IMR-90 (cell line): ENCODE measurements around the gene SAA1. TPM values are rescaled to one million over a fixed set of nuclear protein-coding genes. Genes with fewer than 3 reads are reported as not detected.

Source experiments
- ATAC-seq: fragments of 200-7000 bp; cut with Tn5 transposase; 2 replicates; pipeline ENCODE4 v1.9.1; 2020; ENCODE audit warnings: low read depth, mild to moderate bottlenecking, moderate library complexity
- BruUV-seq: library from RNA; stranded (reverse); fragments of 400-500 nt; replicated peaks from 2 replicates; lab custom pipeline; 2021; lab: Mats Ljungman, UMichigan
- CTCF ChIA-PET: fragments of 300-600 bp; formaldehyde crosslinking; extraction: SDS; loops from one replicate; lab custom pipeline; 2021; ENCODE audit warnings: antibody characterized with exemption; lab: Yijun Ruan, JAX
- POLR2A ChIA-PET: fragments of 300-600 bp; sonication (Branson Sonifier 250); formaldehyde crosslinking; loops from one replicate; lab custom pipeline; 2022; ENCODE audit warnings: antibody characterized with exemption; ENCODE audit not compliant: unreplicated experiment; lab: Charles Lee
- DNase-seq: peaks from one replicate; pipeline ENCODE4 v3.0.0; 2013
- H2AFZ ChIP-seq: replicated peaks from 2 replicates; pipeline ENCODE3; 2013; ENCODE audit warnings: low read length, mild to moderate bottlenecking; ENCODE audit not compliant: poor library complexity
- H2AK5ac ChIP-seq: 2 replicates; pipeline ENCODE4 v1.6.1; 2013; ENCODE audit warnings: low read depth, low read length, inconsistent platforms
- H2AK9ac ChIP-seq: replicated peaks from 2 replicates; pipeline ENCODE3; 2013; ENCODE audit warnings: mild to moderate bottlenecking, low read depth, low read length, moderate library complexity; ENCODE audit not compliant: poor library complexity
- H2BK120ac ChIP-seq: 2 replicates; pipeline ENCODE4 v1.6.1; 2013; ENCODE audit warnings: low read depth, low read length, inconsistent platforms
- H2BK15ac ChIP-seq: 3 replicates; pipeline ENCODE4 v1.6.1; 2013; ENCODE audit warnings: low read depth, low read length, inconsistent platforms
- H2BK20ac ChIP-seq: 2 replicates; pipeline ENCODE4 v1.6.1; 2013; ENCODE audit warnings: low read depth, mild to moderate bottlenecking, inconsistent platforms, low read length, moderate library complexity
- H2BK5ac ChIP-seq: 2 replicates; pipeline ENCODE4 v1.6.1; 2013; ENCODE audit warnings: mild to moderate bottlenecking, low read depth, low read length, inconsistent platforms; ENCODE audit not compliant: poor library complexity, severe bottlenecking
- H3K14ac ChIP-seq: replicated peaks from 2 replicates; pipeline ENCODE4 v1.6.1; 2013; ENCODE audit warnings: low read depth, low read length, inconsistent platforms
- H3K18ac ChIP-seq: 2 replicates; pipeline ENCODE4 v1.6.1; 2013; ENCODE audit warnings: low read depth, low read length, control low read depth
- H3K23ac ChIP-seq: 2 replicates; pipeline ENCODE4 v1.6.1; 2013; ENCODE audit warnings: low read depth, low read length, inconsistent platforms
- H3K27ac ChIP-seq: 2 replicates; pipeline ENCODE4 v1.5.1; 2013; ENCODE audit warnings: mild to moderate bottlenecking, control low read depth, low read length; ENCODE audit not compliant: insufficient read depth
- H3K27me3 ChIP-seq: 2 replicates; pipeline ENCODE4 v1.6.1; 2013; ENCODE audit warnings: low read length; ENCODE audit not compliant: control insufficient read depth, insufficient read depth
- H3K36me3 ChIP-seq: 2 replicates; pipeline ENCODE4 v1.6.1; 2013; ENCODE audit warnings: low read length, mixed read lengths; ENCODE audit not compliant: control insufficient read depth, insufficient read depth
- H3K4ac ChIP-seq: 2 replicates; pipeline ENCODE4 v1.6.1; 2013; ENCODE audit warnings: low read depth, low read length, inconsistent platforms
- H3K4me1 ChIP-seq: 2 replicates; pipeline ENCODE4 v1.6.1; 2013; ENCODE audit warnings: low read length, mixed read lengths; ENCODE audit not compliant: control insufficient read depth, insufficient read depth
- H3K4me2 ChIP-seq: 2 replicates; pipeline ENCODE4 v1.6.1; 2013; ENCODE audit warnings: low read depth, mild to moderate bottlenecking, control low read depth, low read length, moderate library complexity
- H3K4me3 ChIP-seq: 2 replicates; pipeline ENCODE4 v1.5.1; 2013; ENCODE audit warnings: low read depth, mild to moderate bottlenecking, control low read depth, low read length, moderate library complexity; ENCODE audit not compliant: insufficient read depth
- H3K56ac ChIP-seq: 2 replicates; pipeline ENCODE4 v1.6.1; 2013; ENCODE audit warnings: low read length, inconsistent platforms; ENCODE audit not compliant: insufficient read depth; ENCODE audit errors: extremely low read depth
- H3K79me1 ChIP-seq, 2 experiments: 2 replicates each; pipeline ENCODE4 v1.6.1; 2013; ENCODE audit warnings: low read length in 2 of 2, inconsistent platforms in 1 of 2, low read depth in 1 of 2
- H3K9ac ChIP-seq: 2 replicates; pipeline ENCODE4 v1.6.1; 2013; ENCODE audit warnings: low read depth, low read length, control low read depth
- H3K9me1 ChIP-seq: 2 replicates; pipeline ENCODE4 v1.6.1; 2013; ENCODE audit warnings: low read length, inconsistent platforms; ENCODE audit not compliant: insufficient read depth
- H3K9me3 ChIP-seq: 2 replicates; pipeline ENCODE4 v1.6.1; 2013; ENCODE audit warnings: low read length; ENCODE audit not compliant: control insufficient read depth, insufficient read depth
- H4K20me1 ChIP-seq: 2 replicates; pipeline ENCODE4 v1.6.1; 2013; ENCODE audit warnings: low read length, inconsistent platforms; ENCODE audit not compliant: insufficient read depth
- H4K5ac ChIP-seq: 2 replicates; pipeline ENCODE4 v1.6.1; 2013; ENCODE audit warnings: mild to moderate bottlenecking, low read depth, low read length, control low read depth
- H4K8ac ChIP-seq, 2 experiments: 2 replicates each; pipeline ENCODE4 v1.6.1; 2013; ENCODE audit warnings: low read depth in 2 of 2, low read length in 2 of 2, control low read depth in 1 of 2, inconsistent platforms in 1 of 2
- H4K91ac ChIP-seq: 2 replicates; pipeline ENCODE4 v1.6.1; 2013; ENCODE audit warnings: low read depth, low read length, inconsistent platforms; ENCODE audit not compliant: insufficient read depth
- CEBPB ChIP-seq: IDR thresholded peaks from 2 replicates; pipeline ENCODE4 v1.6.1; 2012; ENCODE audit warnings: low read depth, low read length, improper control_type of control experiment
- FOS ChIP-seq: fragments of 150-350 bp; IDR thresholded peaks from 2 replicates; pipeline ENCODE4 v1.6.1; 2016; ENCODE audit warnings: low read depth, low read length
- MAFK ChIP-seq: IDR thresholded peaks from 2 replicates; pipeline ENCODE4 v1.6.1; 2012; ENCODE audit warnings: low read depth, low read length, improper control_type of control experiment
- MXI1 ChIP-seq: IDR thresholded peaks from 2 replicates; pipeline ENCODE4 v1.6.1; 2012; ENCODE audit warnings: low read depth, mild to moderate bottlenecking, low read length, moderate library complexity, borderline replicate concordance
- RCOR1 ChIP-seq: IDR thresholded peaks from 2 replicates; pipeline ENCODE4 v1.6.1; 2012; ENCODE audit warnings: mild to moderate bottlenecking, low read length, improper control_type of control experiment; ENCODE audit not compliant: insufficient replicate concordance
- SMC3 ChIP-seq: fragments of 150-350 bp; IDR thresholded peaks from 2 replicates; pipeline ENCODE4 v1.6.1; 2016; ENCODE audit warnings: low read depth, mild to moderate bottlenecking, antibody characterized with exemption, low read length, moderate library complexity
- WGBS, 2 experiments: methylation state at CpG; one replicate each; pipeline versions ENCODE4 v1.1.5 to v1.1.7; 2013; ENCODE audit warnings: missing lambda C conversion rate in 2 of 2; ENCODE audit not compliant: insufficient read length in 1 of 2; ENCODE audit errors: extremely low coverage in 2 of 2; 5-methylcytosine and 5-hydroxymethylcytosine counted together
- dilution Hi-C: fragments of 300-500 bp; cut with HindIII; formaldehyde crosslinking; loops from one replicate; pipeline ENCODE4 v1.14.3; 2018; ENCODE audit warnings: low sequenced_read_pairs; ENCODE audit not compliant: unreplicated experiment
- in situ Hi-C: fragments of 300-500 bp; cut with MboI; formaldehyde crosslinking; loops from 3 replicates; pipeline ENCODE4 v1.14.3; 2019; ENCODE audit warnings: low sequenced_read_pairs, inconsistent platforms, mixed read lengths
- intact Hi-C: fragments of 100-400 bp; cut with micrococcal nuclease; formaldehyde crosslinking; loops from 2 replicates; pipeline ENCODE4 v1.10.0; 2022
- polyA plus RNA-seq, 3 experiments: library from polyadenylated mRNA; depleted of rRNA; stranded (reverse); fragments of >200 nt; gene quantifications; 2 replicates each; pipeline ENCODE4 v1.2.3, GENCODE V29; 2012; ENCODE audit warnings: low replicate concordance in 1 of 3
- total RNA-seq: library from RNA; depleted of rRNA; stranded (reverse); fragments of >200 nt; gene quantifications from 2 replicates; pipeline ENCODE4 v1.2.3, GENCODE V29; 2012

The SAA1 gene
- total and polyA plus RNA-seq, 2 of the 4 experiments (the other 2 are of a cell fraction), result not detected

- H4K20me1 ChIP-seq, result no peaks in the 10 kb centered on the region
- no peak overlapping the region for H2BK20ac ChIP-seq
- H3K4me2 ChIP-seq, result no peak overlapping the region
- H3K9me3 ChIP-seq, result no peaks in the 10 kb centered on the region
- no peak overlapping the region for H2AK5ac ChIP-seq
- H3K79me1 ChIP-seq, result no peaks in the 10 kb centered on the region
- no peak for ATAC-seq
- no peak overlapping the region for H2BK15ac ChIP-seq
- H3K14ac ChIP-seq, result no peak overlapping the region
- H3K56ac ChIP-seq, result no peak overlapping the region
- ChIA-PET CTCF (interaction anchor here (0.7 kb wide), 1 partner anchor 58 kb away, joined by 4 read pairs; no protein-coding TSS in a partner anchor), POLR2A (no interaction called here)
- H3K18ac ChIP-seq, result no peak overlapping the region
- no peak overlapping the region for H3K9ac ChIP-seq
- H3K9me1 ChIP-seq, result no peaks in the 10 kb centered on the region
- H4K8ac ChIP-seq, result no peak overlapping the region
- WGBS, 2 experiments, result 100% methylated on average over 1 of the region's 3 CpGs
- no peaks in the 10 kb centered on the region for H3K4me1 ChIP-seq
- no peak for TF ChIP-seq RCOR1
- TF ChIP-seq MXI1, result no peak
- TF ChIP-seq CEBPB, result no peak
- no peak for TF ChIP-seq MAFK
- no peak for TF ChIP-seq SMC3
- TF ChIP-seq FOS, result no peak
- no TSS peak for BruUV-seq
- H4K91ac ChIP-seq, result no peak overlapping the region
- intact Hi-C loops, result no loop called here
- no peak overlapping the region for H3K4me3 ChIP-seq
- no peak overlapping the region for H2BK5ac ChIP-seq
- no peak overlapping the region for H2AK9ac ChIP-seq
- H3K36me3 ChIP-seq, result no peaks in the 10 kb centered on the region
- H3K23ac ChIP-seq, result no peak overlapping the region
- no peak overlapping the region for H3K27ac ChIP-seq
- in situ Hi-C loops, result no loop called here
- H4K5ac ChIP-seq, result no peak overlapping the region
- peaks cover 12% of the 10 kb centered on the region for H3K27me3 ChIP-seq
- no peak overlapping the region for H3K4ac ChIP-seq
- H2AFZ ChIP-seq, result no peak overlapping the region
- dilution Hi-C loops, result no loop called here
- no peak overlapping the region for H2BK120ac ChIP-seq
- no peak for DNase-seq
Measured at GRCh38 chr11:18253233-18253632, 12.8 kb upstream of the SAA1 start.
